Calu3 (cell line): Measurements from ENCODE around the gene CFAP61. TPM values are rescaled to one million over a fixed set of nuclear protein-coding genes. Genes with fewer than 3 reads are reported as not detected.

ENCODE experiments used
- BruUV-seq: library from RNA; stranded (reverse); fragments of 400-500 nt; replicated peaks from 2 replicates; lab custom pipeline; 2021; lab: Mats Ljungman, UMichigan
- CTCF ChIA-PET: fragments of 300-600 bp; sonication (Branson Sonifier 250); formaldehyde crosslinking; loops from one replicate; lab custom pipeline; 2022; ENCODE audit warnings: antibody characterized with exemption; lab: Charles Lee
- DNase-seq: peaks from one replicate; pipeline ENCODE4 v3.0.0; 2022
- H3K27ac Mint-ChIP-seq: one replicate; pipeline ENCODE4 v1.8.0; 2022; ENCODE audit warnings: mixed read lengths; ENCODE audit not compliant: unreplicated experiment
- H3K27me3 Mint-ChIP-seq: one replicate; pipeline ENCODE4 v1.8.0; 2022; ENCODE audit warnings: mixed read lengths; ENCODE audit not compliant: unreplicated experiment
- H3K36me3 Mint-ChIP-seq: one replicate; pipeline ENCODE4 v1.8.0; 2022; ENCODE audit warnings: mild to moderate bottlenecking, moderate library complexity, mixed read lengths; ENCODE audit not compliant: insufficient read depth, unreplicated experiment
- H3K4me1 Mint-ChIP-seq: one replicate; pipeline ENCODE4 v1.8.0; 2022; ENCODE audit warnings: mild to moderate bottlenecking, low read depth, mixed read lengths; ENCODE audit not compliant: unreplicated experiment
- H3K4me3 Mint-ChIP-seq: one replicate; pipeline ENCODE4 v1.8.0; 2022; ENCODE audit warnings: mild to moderate bottlenecking, low read depth, moderate library complexity, mixed read lengths; ENCODE audit not compliant: unreplicated experiment
- H3K9me3 Mint-ChIP-seq: one replicate; pipeline ENCODE4 v1.8.0; 2022; ENCODE audit warnings: low read depth, mixed read lengths; ENCODE audit not compliant: unreplicated experiment
- intact Hi-C: fragments of 100-400 bp; cut with micrococcal nuclease; formaldehyde crosslinking; loops from one replicate; pipeline ENCODE4 v1.10.0; 2022; ENCODE audit not compliant: unreplicated experiment
- total RNA-seq: library from RNA; stranded (reverse); gene quantifications from 2 replicates; pipeline ENCODE4 v1.2.3, GENCODE V29; 2022
- TF ChIP-seq, protein P1 (sequence below): fragments of 200-600 bp; IDR thresholded peaks from one replicate; pipeline ENCODE4 v1.8.0; 2022; ENCODE audit warnings: antibody characterized with exemption; ENCODE audit not compliant: unreplicated experiment

Gene CFAP61
- total RNA-seq, 1 experiment from 2014 or later, result not detected

DNA sequence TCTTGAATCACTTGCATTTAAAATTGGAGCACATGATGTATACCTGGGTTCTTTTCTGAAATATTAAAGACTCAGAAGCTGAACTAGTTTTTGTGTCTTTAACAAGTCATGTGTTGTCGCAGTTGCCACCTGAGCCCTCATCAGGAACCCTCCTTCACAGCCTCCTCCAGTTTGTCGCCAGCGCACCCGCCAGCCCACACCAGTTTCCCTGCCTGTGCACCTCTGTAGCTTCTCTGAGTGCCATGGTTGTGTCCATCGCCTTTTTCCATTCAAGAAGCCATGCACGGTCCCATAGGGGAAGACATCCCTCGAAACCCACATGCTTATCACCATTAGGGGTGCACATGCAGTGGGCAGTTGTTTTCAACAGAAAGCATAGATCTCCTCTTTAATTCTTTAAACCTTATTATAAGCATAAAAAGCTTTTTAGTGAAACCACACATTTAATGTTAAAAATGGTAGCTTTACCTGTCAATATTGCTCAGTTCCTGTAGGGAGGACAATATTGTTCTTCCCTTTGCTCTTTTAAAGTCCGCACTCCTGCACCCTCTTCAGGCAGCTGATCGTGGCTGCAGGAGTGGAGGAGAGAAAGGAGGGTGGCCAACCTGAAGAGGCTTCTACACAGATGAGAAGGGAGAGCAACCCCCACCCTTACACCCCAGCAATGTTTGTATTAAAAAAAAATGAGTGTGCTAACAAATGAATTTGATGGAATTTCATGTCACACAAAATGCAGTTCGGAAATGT, 121.9 kb downstream of the CFAP61 start:
- no peaks in the 10 kb centered on the region for H3K9me3 Mint-ChIP-seq
- H3K4me3 Mint-ChIP-seq, result no peak overlapping the region
- CTCF ChIA-PET, result no interaction called here
- TF ChIP-seq, protein P1, sequence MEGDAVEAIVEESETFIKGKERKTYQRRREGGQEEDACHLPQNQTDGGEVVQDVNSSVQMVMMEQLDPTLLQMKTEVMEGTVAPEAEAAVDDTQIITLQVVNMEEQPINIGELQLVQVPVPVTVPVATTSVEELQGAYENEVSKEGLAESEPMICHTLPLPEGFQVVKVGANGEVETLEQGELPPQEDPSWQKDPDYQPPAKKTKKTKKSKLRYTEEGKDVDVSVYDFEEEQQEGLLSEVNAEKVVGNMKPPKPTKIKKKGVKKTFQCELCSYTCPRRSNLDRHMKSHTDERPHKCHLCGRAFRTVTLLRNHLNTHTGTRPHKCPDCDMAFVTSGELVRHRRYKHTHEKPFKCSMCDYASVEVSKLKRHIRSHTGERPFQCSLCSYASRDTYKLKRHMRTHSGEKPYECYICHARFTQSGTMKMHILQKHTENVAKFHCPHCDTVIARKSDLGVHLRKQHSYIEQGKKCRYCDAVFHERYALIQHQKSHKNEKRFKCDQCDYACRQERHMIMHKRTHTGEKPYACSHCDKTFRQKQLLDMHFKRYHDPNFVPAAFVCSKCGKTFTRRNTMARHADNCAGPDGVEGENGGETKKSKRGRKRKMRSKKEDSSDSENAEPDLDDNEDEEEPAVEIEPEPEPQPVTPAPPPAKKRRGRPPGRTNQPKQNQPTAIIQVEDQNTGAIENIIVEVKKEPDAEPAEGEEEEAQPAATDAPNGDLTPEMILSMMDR, result no peak
- H3K4me1 Mint-ChIP-seq, result no peaks in the 10 kb centered on the region
- H3K27ac Mint-ChIP-seq, result no peak overlapping the region
- intact Hi-C loops, result no loop called here
- no peaks in the 10 kb centered on the region for H3K36me3 Mint-ChIP-seq
- no peak for DNase-seq
- H3K27me3 Mint-ChIP-seq, result no peaks in the 10 kb centered on the region
- no TSS peak for BruUV-seq

GRCh38 chr20:20181322-20181721, 129.0 kb downstream of the CFAP61 start:
- H3K4me3 Mint-ChIP-seq, result no peak overlapping the region
- no TSS peak for BruUV-seq
- no peak overlapping the region for H3K27ac Mint-ChIP-seq
- TF ChIP-seq, protein P1, result no peak
- no peak for DNase-seq
- H3K9me3 Mint-ChIP-seq, result no peaks in the 10 kb centered on the region
- no peaks in the 10 kb centered on the region for H3K27me3 Mint-ChIP-seq
- intact Hi-C loops, result no loop called here
- H3K4me1 Mint-ChIP-seq, result no peaks in the 10 kb centered on the region
- CTCF ChIA-PET, result no interaction called here
- no peaks in the 10 kb centered on the region for H3K36me3 Mint-ChIP-seq

DNA sequence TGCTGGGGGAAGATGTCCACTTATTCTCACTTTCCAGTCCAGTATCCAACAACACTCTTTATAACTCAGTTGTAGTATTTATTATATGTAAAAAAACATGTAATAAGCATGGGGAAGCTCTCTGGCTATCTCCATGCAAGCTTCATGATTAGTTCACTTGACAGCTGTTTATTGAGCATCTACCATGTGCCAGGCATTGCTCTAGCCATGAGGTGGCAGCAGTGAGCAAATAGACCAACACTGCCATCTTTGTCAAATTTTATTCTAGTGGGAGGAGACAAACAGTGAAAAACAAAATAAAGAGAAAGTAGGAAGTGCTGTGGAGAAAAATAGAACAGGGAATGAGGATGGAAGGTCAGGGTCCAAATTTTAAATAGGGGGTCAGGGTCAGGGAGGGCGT, 131.8 kb downstream of the CFAP61 start:
- BruUV-seq, result no TSS peak
- CTCF ChIA-PET, result no interaction called here
- H3K27ac Mint-ChIP-seq, result no peak overlapping the region
- H3K36me3 Mint-ChIP-seq, result no peaks in the 10 kb centered on the region
- TF ChIP-seq, protein P1, result no peak
- no peak for DNase-seq
- H3K9me3 Mint-ChIP-seq, result no peaks in the 10 kb centered on the region
- no peaks in the 10 kb centered on the region for H3K27me3 Mint-ChIP-seq
- intact Hi-C loops, result no loop called here
- H3K4me1 Mint-ChIP-seq, result no peaks in the 10 kb centered on the region
- no peak overlapping the region for H3K4me3 Mint-ChIP-seq

DNA sequence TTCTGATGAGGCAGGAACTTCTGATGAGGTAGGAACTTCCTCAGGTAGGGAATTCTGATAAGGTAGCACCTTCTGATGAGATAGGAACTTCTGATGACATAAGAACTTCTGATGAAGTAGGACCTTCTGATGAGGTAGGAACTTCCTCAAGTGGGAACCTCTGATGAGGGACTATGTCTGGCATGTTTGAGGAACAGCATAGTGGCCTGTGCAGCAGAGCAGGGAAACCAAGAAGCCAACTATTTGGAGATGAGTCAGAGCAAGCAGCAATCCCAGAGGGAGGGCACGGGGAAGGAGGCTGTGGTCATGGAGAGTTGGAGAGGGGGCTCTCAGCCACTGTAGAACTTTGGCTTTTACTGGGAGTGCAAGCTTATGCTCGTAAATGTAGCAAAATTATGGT, 132.4 kb downstream of the CFAP61 start:
- Mint-ChIP-seq H3K27me3 (no peaks in the 10 kb centered on the region), H3K4me3 (no peak overlapping the region), H3K4me1 (no peaks in the 10 kb centered on the region), H3K27ac (no peak overlapping the region), H3K9me3 (no peaks in the 10 kb centered on the region), H3K36me3 (no peaks in the 10 kb centered on the region)
- CTCF ChIA-PET, result no interaction called here
- no peak for DNase-seq
- TF ChIP-seq, protein P1, result no peak
- intact Hi-C loops, result no loop called here
- BruUV-seq, result no TSS peak
